ENCODE results near the gene PEPD. TPM values are rescaled to one million over a fixed set of nuclear protein-coding genes. Genes with fewer than 3 reads are reported as not detected.
A peak's percentile ranks its signal among the peaks of the same experiment; 100 is the strongest.

The PEPD gene
- total RNA-seq, 1 donor from 2014 or later = 112 TPM

- intact Hi-C loops (cut with DNase I) = no loop called here
- H3K36me3 ChIP-seq = peaks cover 15 to 34% of the 10 kb centered on the region in 2 donors
- no peak for TF ChIP-seq CTCF (IDR thresholded peaks at IDR 0.05)
- no peak overlapping the region for H3K4me3 ChIP-seq
- no peak overlapping the region for H3K27ac ChIP-seq
- no peak for DNase-seq (ENCODE audit: low spot score in 2 of 2)
- H3K4me1 ChIP-seq = no peaks in the 10 kb centered on the region
- no peaks in the 10 kb centered on the region for H3K27me3 ChIP-seq
- peaks cover 0 to 6% of the 10 kb centered on the region in 2 donors for H3K9me3 ChIP-seq
These were observed 43.8 kb downstream of the PEPD start for GRCh38 chr19:33477781-33478180.

- intact Hi-C loops (cut with DNase I) = no loop called here
- Histone ChIP-seq H3K36me3 (peaks cover 15 to 30% of the 10 kb centered on the region in 2 donors), H3K9me3 (no peaks in the 10 kb centered on the region), H3K4me1 (no peaks in the 10 kb centered on the region), H3K4me3 (no peak overlapping the region), H3K27ac (no peak overlapping the region), H3K27me3 (no peaks in the 10 kb centered on the region)
- peak in 1 of 2 donors; percentile 25 for DNase-seq (ENCODE audit: low spot score in 2 of 2)
- TF ChIP-seq CTCF (IDR thresholded peaks at IDR 0.05) = no peak
These were observed 45.4 kb downstream of the PEPD start for GRCh38 chr19:33476151-33476707.

GRCh38 chr19:33473653-33474305 is 47.8 kb downstream of the PEPD start:
- DNase-seq (ENCODE audit: low spot score in 2 of 2) = peak in 1 of 2 donors; percentile 31
- TF ChIP-seq CTCF (IDR thresholded peaks at IDR 0.05) = no peak
- H3K36me3 ChIP-seq = peaks cover 12 to 19% of the 10 kb centered on the region in 2 donors
- H3K4me3 ChIP-seq = no peak overlapping the region
- H3K27me3 ChIP-seq = no peaks in the 10 kb centered on the region
- intact Hi-C loops (cut with DNase I) = no loop called here
- no peak overlapping the region for H3K27ac ChIP-seq
- H3K4me1 ChIP-seq = no peaks in the 10 kb centered on the region
- no peaks in the 10 kb centered on the region for H3K9me3 ChIP-seq

- peaks cover 10 to 12% of the 10 kb centered on the region in 2 donors for H3K36me3 ChIP-seq
- no peak overlapping the region for H3K4me3 ChIP-seq
- no peak for TF ChIP-seq CTCF (IDR thresholded peaks at IDR 0.05)
- intact Hi-C loops (cut with DNase I) = no loop called here
- no peak for DNase-seq (ENCODE audit: low spot score in 2 of 2)
- no peaks in the 10 kb centered on the region for H3K27me3 ChIP-seq
- H3K27ac ChIP-seq = no peak overlapping the region
- H3K9me3 ChIP-seq = no peaks in the 10 kb centered on the region
- no peaks in the 10 kb centered on the region for H3K4me1 ChIP-seq
These were observed 48.6 kb downstream of the PEPD start for GRCh38 chr19:33472691-33473652.

- no peak for TF ChIP-seq CTCF (IDR thresholded peaks at IDR 0.05)
- Histone ChIP-seq H3K9me3 (no peaks in the 10 kb centered on the region), H3K27me3 (no peaks in the 10 kb centered on the region), H3K36me3 (peaks cover 4 to 7% of the 10 kb centered on the region in 2 donors), H3K4me3 (no peak overlapping the region), H3K27ac (no peak overlapping the region), H3K4me1 (no peaks in the 10 kb centered on the region)
- intact Hi-C loops (cut with DNase I) = no loop called here
- no peak for DNase-seq (ENCODE audit: low spot score in 2 of 2)
These were observed 49.4 kb downstream of the PEPD start for GRCh38 chr19:33472226-33472625.
